ENCODE data around the gene SPAM1.

DNA sequence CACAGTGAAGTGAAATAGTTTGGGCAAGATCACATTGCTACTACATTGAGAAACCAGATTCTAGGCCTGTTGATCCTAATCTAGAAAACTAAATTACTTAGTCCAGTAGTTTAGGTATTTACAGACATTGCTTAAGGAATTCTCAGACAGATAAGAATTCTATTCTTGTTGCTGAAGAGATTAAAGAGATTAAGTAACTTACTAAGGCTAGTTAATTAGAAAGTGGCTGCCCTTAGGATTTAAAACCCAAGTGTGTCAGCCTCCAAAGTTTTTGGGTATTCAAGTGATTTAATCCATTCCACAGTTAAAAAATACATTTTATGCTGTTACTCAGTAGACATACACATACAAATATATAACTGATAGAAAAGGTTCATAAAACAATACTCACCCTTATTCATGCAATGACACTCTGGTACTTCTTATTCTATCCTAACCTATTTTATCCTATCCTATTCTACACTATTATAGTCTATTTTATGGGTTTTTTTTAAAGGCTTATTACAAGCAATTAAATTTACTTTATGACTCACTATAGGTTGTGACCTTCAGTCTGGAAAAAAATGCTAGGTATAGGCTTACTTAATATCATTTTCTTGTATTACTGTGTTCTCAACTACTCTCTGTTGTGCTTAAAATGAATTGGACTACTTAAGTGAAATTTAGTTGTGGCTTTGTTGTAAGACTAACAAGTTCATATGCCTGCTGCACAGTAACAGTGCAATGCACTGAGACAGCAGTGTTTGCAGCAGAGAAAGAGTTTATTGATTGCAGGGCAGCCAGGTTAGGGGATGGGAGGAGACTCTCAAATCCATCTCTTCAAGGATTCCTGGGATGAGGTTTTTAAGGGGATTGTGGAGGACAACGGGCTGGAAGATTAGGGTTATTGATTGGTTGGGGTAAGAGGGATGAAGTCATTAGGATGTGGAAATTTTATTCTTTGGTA lies 10.7 kb downstream of the SPAM1 start:
- TF ChIP-seq, protein P1, sequence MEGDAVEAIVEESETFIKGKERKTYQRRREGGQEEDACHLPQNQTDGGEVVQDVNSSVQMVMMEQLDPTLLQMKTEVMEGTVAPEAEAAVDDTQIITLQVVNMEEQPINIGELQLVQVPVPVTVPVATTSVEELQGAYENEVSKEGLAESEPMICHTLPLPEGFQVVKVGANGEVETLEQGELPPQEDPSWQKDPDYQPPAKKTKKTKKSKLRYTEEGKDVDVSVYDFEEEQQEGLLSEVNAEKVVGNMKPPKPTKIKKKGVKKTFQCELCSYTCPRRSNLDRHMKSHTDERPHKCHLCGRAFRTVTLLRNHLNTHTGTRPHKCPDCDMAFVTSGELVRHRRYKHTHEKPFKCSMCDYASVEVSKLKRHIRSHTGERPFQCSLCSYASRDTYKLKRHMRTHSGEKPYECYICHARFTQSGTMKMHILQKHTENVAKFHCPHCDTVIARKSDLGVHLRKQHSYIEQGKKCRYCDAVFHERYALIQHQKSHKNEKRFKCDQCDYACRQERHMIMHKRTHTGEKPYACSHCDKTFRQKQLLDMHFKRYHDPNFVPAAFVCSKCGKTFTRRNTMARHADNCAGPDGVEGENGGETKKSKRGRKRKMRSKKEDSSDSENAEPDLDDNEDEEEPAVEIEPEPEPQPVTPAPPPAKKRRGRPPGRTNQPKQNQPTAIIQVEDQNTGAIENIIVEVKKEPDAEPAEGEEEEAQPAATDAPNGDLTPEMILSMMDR (IDR thresholded peaks at IDR 0.05) = no peak
- no peak for TF ChIP-seq POLR2A (IDR thresholded peaks at IDR 0.05)
